ENCODE measurements around the gene RNF180.

- TF ChIP-seq FOXP2 (optimal IDR thresholded peaks at IDR 0.05; ENCODE audit: control extremely low read depth, extremely low read length, insufficient read depth) (no peak), POLR2AphosphoS5 (IDR thresholded peaks at IDR 0.05; ENCODE audit: borderline replicate concordance, low read depth, low read length) (no peak), EZH2 (IDR thresholded peaks at IDR 0.05) (no peak)
Observed at GRCh38 chr5:64364426-64364825, 198.8 kb downstream of the RNF180 start.
